ENCODE data around the gene CTXND1.

DNA sequence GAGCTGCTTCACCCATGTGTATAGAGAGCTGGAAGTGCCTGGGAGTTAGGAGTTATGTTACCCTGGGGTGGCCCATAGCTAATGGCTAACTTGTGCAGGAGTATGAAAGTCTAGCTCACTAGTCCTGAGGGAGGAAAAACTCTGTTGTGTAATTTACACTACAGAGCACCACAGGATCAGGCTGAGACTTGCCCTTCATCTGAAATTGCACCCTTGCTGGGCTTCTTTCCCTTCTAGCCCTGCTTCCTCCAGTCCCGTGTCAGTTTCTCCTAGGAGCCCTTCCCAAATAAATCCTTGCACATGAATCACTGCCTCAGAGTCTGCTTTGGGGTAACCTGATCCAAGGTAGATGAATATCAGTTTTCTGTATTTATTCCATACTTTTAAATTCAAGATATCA is 40.0 kb downstream of the CTXND1 start:
- TF ChIP-seq RFX5 (IDR thresholded peaks at IDR 0.05; ENCODE audit: low read depth, low read length), result no peak
- TF ChIP-seq FOXP4 (CRISPR knock-in tag; IDR thresholded peaks at IDR 0.05), result no peak
- TF ChIP-seq CTCF (CRISPR knock-in tag; IDR thresholded peaks at IDR 0.05), result no peak
- no peak for TF ChIP-seq EZH2 (conservative IDR thresholded peaks at IDR 0.05; ENCODE audit: low read depth, low read length)
- no peak for TF ChIP-seq ZNF781 (CRISPR knock-in tag; IDR thresholded peaks at IDR 0.05; ENCODE audit: borderline replicate concordance, not compliant biosample characterization)

Measured in HepG2 (cell line).